Glomerular visceral epithelial cell (primary cell): ENCODE measurements around the gene KDM4B.

Source experiments
- DNase-seq: peaks from one replicate; pipeline ENCODE4 v3.0.0-alpha.2; 2016; ENCODE audit errors: extremely low spot score

The KDM4B gene

DNA sequence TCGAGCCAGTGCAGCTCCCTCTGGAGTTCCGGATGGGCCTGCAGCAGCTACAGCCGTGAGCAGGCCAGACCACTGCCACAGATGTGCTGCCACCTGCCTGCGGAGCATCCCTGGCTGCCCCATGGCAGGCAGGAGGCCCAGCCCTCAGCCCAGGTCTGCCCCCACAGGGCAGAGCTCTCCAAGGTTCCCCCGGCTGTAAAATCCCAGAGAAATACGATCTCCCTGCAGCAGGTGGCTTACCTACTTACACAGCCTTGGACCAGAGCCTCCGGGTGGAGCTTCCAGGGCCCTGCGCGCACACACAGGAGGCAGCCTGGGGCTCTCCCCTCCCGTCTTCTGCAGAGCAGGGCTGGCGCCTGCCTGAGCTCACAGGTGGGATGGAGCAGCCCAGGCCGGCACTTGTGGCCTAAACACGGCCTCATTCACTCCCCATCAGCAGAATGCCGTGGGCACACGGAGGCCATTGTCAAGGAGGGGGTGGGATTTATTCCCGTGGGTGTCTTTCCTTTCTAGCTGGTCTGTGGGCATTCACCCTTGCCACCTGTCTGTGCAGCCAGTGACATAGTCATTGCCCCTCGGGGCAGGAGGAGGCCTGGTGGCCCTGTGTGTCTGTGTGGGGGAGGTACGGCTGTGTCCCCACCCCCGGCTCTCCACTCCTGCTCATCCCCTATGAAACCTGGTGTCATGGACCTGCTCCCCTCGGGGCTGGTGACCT is 118.0 kb downstream of the KDM4B start:
- no peak for DNase-seq

DNA sequence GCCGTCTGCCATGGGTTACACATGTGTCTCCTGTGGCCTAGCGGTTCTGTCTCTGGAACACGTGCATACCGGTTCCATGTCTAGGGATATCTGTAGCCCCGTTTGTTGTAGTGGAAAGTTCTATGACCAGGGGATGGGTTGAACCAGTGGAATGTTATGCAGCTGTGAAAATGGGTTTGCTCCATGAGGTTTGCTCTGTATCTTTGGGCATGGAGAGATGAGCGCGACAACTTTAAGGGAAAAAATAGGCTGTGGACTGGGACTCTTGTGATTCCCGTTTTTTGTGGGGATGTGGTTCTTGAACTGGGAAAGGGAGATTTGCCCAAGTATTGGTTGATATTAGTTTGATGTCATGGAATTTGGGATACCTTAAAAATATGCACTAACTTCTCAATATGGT is 120.4 kb downstream of the KDM4B start:
- DNase-seq: no peak

DNA sequence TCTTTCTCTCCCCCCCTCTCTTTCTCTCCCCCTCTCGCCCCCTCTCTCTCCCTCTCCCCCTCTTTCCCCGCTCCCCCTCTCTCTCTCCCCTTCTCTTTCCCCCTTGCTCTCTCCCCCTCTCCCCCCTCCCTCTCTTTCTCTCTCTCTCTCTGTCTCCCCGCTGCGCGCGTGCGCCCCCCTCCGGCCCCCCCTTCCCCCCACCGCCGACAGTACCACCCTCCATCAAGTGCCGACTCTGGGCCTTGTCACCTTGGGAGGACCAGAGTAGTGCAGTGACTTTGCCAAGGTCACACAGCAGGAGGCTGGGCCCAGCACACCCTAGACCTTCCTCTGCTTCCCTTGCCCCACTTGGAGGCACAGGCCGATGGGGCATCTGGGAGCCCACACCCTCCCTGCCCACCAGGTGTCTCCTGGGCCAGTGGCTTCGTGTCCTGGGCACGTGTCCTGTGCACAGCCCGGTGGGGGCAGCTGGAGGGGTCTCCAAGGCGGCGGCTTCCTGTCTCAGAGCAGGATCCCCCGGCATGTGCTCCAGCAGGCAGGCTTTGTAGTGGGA is 121.6 kb downstream of the KDM4B start:
- no peak for DNase-seq

DNA sequence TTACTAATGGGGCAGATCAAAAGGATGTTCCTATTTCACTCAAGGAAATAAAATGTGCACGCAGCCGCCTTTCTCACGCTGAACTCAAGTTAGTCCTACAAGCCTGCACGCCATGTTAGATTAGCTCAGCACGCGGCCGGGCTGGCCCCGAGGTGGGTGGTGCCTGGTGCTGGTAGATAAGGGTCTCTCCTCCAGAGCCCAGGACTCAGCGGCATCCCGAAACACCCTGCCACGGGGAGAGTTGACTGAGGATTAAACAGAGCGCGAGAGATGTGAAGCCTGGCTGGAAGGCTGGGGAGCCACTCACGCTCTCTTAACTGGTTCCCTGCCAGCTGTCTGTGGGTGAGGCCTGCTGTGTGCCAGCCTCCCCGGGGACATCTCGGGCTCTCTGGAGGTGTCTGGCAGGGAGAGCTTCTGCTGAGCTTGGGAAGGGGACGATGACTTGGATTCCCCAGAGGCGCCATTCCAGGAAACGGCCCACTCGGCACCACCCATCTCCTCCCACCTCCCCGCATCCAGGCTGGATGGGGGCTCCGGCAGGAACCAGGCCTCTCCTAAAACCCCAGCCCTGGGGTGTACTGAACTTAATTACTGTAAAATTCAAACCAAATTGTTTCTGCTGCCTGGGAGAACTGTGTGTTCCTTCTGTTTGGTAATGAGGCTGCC is 122.2 kb downstream of the KDM4B start:
- no peak for DNase-seq

DNA sequence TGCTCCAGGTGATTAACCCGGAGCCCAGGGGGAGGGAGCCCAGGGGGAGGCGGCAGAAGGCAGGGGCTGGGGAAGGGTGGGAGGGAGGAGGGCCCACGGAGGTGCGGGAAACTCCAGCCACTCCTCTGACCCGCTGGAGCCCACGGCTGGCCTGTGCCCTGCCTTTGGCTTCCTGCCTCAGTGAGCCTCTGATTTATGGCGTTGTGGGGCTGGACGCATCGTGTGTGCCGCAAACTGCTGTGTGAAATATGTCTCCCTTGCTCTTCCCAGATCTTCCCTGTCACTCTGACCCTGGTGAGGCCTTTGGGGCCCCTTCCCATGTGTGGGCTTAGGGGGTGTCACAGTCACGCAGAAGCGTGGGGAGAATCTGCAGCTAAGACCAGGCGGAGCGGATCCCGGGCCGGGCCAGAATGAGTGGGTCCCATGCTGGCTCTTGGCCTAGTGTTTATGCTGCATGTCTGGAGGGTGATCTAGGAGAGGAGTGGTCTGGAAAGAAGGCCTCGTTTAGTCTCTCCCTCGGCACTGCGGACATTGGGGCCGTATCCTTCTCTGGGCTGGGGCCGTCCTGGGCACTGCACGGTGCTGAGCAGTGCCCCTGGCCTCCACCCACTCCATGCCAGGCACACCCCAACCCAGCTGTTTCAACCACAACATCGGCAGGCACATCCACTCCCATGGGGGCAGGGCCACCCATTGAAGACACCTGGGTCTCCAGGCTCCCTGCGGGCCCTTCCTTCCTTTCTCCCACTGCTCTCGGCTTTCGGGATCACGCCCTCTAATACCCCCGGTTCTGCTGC is 123.0 kb downstream of the KDM4B start:
- no peak for DNase-seq

DNA sequence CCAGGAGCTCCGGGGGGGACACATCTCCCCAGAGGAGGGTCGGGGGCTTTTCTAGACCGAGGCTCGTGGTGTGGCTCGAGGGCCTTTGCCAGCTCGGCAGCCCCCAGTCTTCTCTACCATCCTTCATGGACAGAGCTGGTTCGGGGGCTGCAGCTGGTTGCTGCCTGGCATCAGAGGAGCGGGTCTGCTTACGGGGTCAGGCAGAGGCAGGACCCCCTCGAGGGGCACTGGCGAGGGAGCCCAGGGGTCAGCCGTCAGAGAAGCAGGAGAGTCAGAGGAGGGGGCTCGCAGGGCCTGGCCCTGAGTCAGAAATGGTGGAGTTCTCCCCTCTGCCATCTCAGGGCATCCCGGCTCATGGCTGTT is 123.5 kb downstream of the KDM4B start:
- DNase-seq: no peak

DNA sequence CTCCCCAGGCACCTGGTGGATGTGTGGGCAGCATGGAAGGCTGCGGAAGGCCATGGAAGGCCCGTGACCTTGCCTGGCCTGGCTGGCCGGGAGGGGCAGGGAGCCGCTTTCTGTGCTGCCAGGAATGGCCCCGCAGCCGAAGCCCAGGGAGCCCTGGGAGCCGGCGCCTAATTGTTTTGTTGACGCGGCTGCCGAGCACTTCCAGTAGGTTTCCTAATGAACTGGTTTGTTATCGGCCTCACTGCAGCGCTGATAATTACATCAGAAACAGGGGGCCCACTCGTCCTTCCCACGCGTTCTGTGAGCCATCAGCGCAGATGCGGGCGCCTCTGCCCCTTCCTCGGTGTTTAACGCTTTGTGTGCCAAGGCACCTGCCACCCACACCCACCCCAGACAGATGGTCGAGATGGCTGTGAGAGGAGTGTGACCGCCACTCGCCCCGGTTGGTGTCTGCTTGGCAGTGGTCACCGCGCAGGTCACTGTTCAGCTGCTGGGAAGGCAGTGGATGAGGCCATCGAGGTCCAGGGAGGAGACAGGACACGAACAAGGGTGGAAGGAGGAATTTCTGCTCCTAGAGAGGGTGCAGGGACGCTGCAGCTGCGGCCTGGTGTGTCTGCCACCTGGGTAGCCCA is 124.5 kb downstream of the KDM4B start:
- no peak for DNase-seq

DNA sequence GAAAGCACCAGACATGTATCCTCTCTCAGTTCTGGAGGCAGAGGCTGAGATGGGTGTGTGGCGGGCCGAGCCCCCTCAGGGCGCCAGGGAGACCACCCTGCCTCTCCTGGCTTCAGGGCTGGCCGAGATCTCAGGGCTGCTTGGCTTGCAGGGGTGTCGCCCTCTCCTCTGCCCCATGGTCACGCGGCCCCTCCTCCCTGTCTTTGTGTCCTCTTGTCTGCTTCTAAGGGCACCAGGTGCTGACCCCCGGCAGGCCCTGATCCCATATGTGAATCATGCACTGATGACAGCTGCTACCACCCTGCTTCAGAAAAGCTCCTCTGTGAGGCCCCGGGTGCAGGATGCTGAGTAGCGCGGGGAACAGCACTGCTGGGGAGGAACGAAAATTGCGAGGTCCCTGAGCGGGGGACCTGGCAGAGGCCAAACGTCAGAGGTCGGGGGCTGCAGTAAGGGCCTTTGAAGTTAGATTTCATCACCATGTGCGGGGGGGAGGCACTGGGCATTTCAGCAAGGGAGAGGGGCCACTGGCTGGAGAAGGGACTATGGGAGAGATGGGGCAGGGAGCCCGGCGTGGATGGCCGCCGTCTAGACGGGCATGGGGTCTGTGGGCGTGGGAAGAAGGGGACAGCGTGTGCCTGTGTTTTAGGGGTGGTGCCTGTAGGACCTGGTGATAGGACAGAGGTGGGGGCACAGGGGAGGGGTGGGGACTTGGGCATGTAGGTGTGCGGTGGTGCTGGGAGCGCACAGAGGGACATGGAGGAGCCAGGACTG is 125.2 kb downstream of the KDM4B start:
- DNase-seq: no peak

DNA sequence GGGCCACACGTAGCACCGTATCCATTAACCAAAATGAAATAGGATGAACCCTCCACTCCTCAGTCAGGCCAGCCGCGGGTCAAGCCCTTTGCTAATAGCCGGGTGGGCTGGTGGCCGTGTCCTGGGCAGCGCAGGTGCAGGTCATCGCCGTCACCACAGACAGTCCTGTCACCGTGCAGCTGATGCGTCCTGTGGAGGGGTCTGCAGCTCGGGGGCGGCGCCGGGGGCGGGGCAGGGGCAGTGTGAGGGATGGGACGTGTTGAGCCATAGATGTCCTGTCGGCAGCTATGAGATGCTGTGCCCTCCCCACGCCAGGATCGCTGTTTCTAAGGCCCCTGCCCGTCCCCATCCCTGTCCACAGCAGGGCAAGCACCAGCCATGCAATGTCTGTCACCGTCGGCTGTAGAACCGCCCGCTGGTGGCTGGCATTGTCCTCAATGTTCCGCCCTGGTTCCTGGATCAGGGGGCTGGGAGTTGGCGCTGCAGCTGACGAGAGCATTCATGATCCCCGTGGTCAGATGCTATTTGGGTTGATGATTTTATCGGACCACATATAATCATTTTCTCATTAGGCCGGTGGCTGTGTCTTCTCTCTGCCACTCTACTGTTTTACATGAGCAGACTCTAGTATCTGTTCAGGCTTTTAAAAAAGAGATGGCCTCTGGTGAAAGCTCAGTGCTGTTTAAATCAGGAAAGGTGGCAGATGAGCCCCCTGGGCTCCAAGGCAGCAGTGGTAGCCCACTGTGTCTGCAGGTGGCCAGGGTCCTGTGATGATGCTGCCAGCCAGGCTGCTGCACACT is 126.1 kb downstream of the KDM4B start:
- DNase-seq: no peak

DNA sequence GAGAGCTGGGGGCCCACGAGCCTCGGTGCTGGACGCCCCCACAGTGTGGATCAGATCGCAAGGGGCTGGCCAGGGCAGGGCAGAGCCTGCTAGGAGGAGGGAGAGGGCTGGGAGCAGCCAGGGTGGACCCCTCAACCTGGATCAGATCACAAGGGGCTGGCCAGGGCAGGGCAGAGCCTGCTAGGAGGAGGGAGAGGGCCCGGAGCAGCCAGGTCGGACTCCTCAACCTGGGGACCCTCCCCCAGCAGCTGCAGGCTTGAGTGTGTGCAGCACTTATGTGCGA is 126.6 kb downstream of the KDM4B start:
- DNase-seq: no peak

DNA sequence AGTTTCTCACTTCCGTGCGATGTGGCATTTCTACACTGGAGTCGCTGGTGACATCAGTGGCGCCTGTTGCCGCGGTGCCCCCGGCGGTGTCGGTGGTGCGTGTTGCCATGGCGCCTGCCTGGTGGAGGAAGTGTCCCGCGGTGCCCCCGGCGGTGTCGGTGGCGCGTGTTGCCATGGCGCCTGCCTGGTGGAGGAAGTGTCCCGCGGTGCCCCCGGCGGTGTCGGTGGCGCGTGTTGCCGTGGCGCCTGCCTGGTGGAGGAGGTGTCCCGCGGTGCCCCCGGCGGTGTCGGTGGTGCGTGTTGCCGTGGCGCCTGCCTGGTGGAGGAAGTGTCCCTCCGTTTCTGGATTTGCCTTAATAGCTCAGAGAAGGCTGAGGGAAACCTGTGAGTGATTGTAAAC is 127.6 kb downstream of the KDM4B start:
- no peak for DNase-seq

DNA sequence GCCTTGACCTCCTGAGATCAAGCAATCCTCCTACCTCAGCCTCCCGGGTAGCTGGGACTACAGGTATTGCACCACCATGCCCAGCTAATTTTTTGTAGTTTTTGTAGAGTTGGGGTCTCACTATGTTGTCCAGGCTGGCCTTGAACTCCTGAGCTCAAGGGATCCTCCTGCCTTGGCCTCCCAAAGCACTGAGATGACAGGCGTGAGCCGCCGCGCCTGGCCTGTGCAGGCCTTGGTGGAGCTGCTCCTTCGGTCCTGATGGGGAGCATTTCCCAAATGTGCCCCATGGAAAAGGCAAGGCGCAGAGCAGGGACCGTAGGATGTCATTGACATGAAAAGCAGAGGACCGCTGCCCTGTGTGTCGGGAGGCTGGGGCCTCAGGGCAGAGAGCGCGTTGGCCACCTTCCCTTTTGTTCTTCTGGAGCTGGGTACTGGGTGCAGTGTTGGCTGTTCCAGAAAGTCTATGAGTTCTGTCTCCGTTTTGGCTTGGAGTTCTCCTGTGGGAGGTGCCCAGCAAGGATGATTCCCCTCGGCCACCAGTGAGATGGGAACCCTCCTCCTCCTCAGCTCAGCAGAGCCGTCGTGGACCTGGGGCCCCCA is 128.5 kb downstream of the KDM4B start:
- DNase-seq: no peak

DNA sequence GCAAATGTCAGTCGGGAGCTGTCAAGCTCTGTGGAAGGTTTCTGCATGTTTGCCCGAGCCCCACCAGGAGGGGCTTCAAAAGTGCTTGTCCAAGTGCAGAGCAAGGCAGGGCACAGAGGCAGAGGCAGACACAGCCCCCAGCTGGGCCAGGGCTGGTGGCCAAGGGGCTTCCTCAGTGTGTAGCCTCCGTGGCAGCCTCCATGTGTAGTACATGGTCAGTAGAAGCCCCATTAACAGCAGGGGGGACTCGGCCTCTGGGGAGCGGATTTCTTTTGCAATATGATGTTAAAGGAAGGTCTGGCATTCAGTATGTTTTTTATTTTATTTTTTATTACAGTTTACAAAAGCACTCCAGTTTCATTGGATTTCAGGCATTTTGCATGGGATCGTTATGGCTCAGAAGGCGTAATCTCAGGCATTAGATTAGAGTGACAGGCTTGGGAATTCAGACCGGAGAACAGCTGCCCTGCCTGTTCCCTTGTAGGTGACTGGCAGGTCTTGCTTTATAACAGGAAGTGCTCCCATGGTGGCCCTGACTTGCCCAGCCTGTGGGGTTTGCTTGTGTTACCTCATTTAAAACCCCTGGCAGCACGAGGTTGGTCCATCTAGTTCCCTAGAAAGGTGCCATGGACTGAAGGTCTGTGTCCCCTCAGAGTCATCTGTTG is 129.2 kb downstream of the KDM4B start:
- DNase-seq: no peak

DNA sequence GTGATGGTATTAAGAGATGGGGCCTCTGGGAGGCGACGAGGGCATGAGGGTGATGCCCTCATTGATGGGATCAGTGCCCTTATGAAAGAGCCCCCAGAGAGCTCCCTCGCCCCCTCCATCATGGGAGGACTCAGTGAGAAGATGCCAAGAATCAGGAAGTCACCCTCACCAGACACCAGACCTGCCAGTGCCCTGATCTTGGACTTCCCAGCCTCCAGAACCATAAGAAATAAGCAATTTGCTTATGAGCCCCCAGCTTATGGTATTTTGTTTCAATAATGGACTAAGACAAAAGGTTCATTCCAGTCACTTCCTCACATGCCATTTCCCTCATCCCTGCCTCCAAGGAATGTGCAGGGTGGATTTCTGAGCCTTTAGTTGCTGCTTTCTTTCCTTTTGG is 129.7 kb downstream of the KDM4B start:
- no peak for DNase-seq

DNA sequence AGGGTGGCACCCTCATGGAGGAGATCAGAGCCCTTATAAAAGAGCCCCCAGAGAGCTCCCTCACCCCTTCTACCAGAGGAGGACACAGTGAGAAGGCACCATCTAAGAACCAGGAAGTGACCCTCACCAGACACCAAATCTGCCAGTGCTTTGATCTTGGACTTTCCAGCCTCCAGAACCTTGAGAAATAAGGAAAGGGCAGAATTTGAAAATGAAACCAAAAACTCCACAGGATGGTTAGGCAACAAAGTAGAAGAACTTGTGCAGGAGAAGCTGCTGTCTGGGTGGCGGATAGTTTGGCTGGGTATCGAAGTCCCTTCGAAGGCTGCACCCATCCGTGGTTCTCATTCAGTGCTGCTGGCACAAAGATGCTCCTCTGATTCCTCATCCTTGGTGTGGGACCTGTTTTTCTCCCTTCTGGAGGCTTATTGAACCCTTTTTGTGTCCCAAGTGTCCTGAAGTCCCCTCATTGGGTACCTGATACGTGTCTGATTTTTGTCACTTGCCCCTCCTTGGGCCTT is 130.8 kb downstream of the KDM4B start:
- no peak for DNase-seq

DNA sequence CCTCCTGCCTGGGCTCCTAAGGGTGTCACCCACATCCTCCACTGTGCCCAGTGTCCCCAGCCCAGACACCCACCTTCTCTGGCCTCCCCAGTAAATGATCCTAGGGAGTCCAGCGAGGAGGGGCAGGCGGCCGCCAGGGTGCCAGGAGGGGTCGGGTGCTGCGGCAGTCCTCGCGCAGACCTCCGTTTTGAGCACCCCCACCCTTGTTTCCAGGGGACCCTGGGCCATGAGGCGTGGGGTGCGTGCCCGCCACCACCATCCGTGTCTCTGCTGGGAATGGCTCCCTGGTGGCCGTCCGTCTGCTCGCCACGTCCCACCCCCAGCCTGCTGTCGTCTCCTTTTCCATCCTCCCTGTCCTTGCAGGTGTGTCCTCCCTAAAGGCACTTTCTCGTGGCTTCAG is 133.0 kb downstream of the KDM4B start:
- DNase-seq: no peak

DNA sequence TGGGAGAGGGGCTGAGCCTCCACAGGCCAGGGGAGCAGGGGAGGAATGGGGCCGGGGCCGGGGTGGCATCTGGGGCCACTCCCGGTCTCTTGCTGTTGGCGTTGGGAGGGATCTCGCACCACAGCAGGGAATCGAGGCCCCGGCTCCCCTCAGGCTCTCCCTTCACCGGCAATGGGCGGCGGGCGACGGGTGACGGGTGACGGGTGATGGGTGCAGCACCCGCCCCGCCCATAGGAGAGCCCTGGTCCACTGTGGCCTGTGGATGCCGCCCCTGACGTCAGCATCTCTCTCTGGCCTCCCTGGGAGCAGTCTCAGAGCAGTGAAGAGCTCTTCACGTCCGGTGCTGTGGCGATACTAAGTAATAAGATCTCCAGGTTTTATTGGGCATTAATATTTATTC is 133.6 kb downstream of the KDM4B start:
- no peak for DNase-seq

DNA sequence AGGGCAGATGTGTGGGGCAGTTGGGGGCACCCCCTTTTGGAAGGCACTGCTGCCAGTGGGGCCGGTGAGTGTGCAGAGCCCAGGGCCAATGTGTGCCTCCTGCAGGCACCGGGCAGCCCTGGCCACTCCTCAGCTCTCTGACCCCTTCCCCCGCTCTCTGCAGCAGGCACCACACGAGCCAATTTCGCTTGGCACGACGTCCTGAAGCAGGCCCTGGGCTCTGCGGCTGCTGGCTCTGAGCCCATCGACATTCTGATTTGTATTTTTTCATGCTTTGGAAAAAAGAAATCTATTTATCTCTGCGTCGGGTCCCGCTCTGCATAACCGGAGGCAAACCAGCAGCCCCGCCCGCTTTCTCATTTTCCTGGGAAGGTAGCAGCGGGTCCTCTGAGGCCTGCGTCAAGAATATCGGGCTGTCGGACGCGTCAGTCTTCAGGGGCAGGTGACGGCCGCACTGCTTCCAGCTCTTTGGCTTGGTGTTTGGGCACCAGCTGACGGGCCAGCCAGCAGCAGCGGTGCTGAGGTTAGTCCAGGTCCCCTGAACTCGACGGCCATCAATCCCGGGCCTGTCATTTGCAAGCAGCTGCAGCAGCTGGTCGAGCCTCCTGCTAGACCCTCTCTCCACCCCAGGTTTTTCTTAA is 134.3 kb downstream of the KDM4B start:
- no peak for DNase-seq

DNA sequence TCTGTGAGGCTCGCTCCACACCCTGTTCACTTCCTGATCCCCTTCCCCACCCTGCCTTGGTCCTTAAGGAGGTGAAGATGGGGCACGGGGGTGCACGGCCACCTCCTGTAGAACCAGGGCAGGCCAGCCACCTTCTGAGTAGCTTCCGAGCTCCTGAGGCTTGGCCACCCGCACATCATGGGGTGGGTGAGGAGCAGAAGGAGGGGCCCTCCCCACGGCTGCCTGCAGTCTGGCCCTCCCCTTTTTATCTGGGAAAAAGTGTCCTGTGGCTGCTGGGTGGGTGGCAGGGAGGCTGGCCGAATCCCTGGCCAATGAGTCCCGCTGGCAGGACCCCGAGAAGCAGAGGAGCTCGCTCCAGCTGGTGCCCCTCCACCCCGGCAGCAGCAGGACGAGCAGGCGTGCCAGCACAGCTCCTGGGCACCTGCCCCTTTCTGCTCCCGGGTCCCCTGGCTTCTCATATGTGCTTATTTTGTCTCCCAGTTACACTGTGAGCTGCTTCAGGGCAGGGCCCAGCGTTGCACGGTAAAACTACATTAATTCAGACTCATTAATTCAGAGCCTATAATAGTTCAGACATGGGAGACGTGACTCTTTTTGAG is 135.0 kb downstream of the KDM4B start:
- DNase-seq: no peak
